NCI-H1436 treated with DMSO at 0.1 percent for 48 hours (cell line): ENCODE results near the gene UBL4B.

ENCODE experiments used
- DNase-seq: peaks from one replicate; lab custom pipeline; 2025; lab: John Stamatoyannopoulos, UW

UBL4B gene

DNA sequence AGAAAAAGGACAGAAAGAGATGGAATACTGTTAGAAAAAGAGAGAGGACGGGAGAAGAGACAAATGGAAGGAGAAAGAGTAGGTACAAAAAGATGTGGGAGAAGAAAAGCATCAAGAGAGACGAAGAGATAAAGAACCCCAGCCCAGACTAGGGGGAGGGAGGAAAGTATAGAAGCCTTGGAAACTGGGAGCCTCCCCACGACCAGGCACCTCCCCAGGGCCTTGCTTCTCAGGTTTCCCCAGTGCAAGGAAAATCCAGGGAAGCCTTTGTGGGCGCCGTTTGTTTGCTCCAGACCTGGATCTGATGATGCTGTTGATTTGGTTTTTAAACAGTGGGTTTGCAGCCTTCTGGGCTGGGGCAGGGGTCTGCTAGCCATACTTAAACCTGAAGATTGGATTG is 26.6 kb upstream of the UBL4B start:
- no peak for DNase-seq

DNA sequence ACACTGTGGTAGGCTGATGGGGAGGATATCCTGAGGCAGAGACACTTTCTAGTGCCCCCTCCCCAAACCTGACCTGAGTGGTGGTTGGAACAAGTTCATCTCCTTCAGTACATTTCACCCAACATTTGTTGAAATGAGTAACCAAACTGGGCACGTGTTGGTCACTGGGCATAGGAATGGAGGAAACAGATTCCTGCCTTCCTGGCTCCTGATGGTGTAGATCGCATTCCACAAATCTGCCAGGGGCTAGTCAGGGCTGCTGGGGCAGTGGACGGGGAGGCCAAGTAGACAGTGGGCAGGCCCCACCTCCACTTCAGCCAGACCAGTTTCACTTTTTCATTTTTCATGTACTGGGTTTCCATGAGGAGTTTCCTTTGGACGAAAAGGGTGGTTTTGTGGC is 25.3 kb upstream of the UBL4B start:
- no peak for DNase-seq

DNA sequence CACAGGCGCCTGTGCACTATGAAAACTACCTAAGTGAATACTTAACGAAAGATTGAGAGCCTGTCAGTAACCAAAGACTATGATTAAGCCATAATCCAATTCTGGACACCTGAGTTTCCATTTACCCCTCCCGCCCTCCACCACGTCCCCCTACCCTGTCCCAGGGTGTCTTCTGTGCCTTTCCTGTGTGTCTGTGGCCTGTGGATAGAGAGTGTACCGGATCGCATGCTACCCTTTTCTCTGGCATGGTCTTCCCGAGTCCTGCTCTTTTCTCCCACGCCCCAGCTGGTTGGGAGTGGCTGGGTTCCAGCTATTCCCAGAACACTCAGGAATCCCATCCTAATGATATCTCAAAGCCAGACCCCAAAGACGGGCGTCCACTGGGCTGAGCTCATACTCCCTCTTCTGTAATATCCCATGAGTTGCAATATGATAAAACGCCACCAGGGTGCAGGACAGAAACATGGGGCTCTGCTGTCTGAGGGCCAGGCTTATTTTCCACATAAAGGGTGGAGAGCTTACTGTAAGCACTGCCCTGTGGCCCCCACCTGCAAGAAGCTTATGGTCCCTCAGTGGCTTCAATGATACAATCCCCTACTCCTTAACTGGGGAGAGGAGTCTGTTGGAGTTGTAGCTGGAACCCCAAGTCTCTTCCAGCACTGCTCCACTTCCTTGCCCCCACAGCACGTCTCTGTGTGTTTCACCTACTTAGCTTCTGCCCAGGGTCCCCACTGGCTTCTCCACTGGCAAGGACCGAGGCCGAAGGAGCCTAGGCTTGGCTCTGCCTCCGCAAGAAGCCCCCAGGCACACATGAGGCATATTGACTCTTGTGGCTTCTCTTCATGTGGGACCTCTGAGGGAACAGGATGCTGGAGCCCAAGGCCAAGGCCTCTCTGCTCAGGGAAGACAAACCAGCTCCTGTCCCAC is 24.2 kb upstream of the UBL4B start:
- no peak for DNase-seq

DNA sequence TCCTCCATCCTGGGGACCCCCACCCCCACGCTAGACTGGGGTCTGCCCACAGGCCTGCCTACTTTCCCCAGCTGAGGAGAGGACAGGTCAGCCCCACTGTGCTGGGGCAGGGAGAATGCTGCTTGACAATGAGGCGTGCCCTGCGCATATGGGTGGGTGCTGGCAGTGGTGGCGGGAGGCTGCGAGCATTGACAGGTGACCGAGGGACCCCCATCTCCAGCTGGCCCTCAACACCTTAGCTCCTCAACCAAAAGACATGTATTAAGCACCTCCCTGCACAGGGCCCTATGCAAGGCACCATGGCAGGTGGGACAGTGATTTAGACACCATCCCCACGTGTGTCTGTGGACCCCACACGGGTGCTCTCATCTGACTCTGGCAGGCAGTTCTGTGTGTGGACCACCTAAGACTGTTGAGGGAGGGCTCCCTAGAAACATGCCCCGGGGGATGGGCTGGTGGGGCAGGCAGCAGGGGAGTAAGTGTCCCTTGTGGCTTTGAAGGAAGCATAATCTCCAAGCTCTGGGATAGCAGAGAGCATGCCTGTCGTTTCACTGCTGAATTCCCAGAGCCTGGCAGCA is 23.4 kb upstream of the UBL4B start:
- no peak for DNase-seq

DNA sequence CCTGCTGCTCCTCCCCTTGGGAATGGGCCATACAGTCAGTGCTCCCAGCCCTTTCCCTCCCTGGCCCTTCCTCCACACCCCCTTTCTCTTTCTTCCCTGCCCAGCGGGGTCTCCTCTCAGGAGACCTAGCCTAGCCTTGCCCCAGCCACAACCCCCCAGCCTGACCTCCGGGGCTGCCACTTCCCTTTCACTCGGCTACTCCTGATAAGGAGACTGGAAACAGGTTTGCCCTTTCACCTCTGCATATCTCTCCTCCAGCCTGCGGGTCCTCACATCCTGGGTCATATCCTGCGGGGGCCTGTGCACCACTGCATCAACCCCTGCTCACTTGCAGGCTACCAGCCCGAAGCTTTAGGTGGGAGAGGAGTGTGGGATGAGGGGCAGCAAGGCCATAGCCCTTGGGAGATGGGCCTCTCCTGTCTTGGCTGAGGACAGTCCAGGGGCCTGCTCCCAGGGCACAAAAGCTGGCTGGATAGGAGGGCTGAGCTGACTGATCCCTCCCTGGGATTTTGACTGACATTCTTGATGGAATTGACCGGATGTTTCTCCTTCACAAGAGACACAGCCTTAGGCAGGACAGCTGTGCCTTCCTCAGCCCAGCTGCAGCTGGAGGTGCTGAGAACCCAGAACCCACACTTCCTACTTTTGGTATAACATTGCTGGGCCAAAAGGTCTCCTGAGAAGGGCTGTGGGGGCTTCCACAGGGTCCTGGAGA is 22.5 kb upstream of the UBL4B start:
- DNase-seq: no peak

DNA sequence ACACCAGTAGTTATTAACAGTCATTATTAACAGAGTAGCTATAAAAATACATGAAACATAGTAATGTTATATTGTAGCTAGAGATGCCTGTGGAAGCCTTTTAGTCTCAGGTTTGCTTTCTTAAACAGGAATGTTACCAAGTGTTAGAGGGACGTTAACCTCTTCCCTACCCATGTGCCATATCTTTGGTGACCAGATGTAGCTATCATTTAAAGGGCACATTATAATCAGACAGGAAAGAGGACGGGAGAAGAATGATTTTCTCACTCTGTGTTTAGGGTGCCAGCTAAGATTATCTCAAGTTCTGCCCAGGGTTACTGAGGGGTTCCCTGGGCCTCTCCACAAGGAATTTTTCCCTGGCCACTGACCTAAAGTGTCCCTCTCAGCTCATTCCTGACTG is 20.9 kb upstream of the UBL4B start:
- DNase-seq: no peak

DNA sequence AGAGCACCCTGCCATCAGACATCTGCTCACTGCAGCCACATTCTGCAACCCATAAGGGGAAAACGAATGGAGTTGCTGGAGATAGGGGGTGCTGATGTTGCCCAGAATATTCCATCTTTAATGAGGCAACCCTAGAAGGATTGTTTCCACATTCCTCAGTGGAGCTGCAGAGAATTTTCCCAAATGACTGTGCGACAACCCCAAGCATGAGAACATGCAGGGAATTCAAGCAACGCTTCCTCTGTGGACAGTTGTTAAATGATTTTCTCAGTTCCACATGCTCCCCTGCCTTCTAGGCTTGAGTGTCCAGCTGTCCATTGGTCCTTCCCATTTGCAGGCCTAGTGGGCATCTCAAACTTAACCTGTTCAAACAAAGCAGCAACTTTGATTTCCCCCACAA is 20.5 kb upstream of the UBL4B start:
- no peak for DNase-seq

DNA sequence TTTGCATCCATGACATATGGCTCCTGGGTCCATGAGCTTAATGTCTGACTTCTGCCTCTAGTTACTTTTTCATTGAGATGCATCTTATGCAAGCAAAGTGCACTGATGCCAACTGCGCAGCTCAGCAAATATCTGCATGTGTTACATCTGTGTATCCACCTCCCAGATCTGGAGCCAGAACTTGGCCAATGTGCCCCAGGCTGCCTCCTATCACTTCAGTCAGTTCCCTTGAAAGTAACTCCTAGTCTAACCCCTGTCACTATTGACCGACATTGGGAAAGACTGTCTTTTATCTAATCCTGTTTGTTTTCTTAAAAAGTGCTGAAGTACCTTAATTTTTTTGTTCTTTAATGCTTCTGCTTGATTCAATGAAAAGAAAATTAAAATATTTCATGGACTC is 19.3 kb upstream of the UBL4B start:
- DNase-seq: no peak

DNA sequence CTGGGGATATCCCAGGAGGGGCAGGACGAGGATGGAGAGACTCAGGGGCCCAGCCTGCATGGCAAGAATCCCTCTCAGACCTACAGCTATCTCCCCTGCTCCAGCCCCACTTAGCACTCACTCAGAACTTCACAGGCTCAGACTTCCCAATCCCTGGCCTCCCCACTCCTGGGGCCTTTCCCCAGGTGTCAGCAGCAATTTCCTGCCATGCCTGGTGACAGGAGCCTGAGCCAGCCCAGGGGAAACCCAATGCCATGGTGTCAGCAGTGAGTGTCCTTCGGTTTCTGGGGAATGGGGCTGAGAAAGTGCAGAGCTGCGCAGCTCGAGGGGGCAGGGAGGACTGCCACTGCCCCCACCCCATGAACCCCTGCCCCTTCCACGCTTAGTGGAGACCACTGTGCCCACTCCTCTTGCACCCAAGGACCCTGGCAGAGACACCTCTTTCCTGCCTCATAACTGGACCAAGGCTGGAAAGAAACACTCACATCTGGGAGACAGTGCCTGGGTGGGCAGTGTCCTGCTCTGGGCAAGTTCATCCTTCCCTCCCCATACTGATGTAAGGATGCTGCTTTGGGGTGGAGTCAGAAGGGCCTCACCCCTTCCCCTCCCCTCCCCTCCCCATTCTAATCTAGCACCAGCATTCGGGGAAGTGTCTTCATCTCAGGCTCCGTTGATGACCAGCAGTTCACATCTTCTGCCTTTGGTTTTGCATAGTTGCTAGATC is 17.1 kb upstream of the UBL4B start:
- no peak for DNase-seq

DNA sequence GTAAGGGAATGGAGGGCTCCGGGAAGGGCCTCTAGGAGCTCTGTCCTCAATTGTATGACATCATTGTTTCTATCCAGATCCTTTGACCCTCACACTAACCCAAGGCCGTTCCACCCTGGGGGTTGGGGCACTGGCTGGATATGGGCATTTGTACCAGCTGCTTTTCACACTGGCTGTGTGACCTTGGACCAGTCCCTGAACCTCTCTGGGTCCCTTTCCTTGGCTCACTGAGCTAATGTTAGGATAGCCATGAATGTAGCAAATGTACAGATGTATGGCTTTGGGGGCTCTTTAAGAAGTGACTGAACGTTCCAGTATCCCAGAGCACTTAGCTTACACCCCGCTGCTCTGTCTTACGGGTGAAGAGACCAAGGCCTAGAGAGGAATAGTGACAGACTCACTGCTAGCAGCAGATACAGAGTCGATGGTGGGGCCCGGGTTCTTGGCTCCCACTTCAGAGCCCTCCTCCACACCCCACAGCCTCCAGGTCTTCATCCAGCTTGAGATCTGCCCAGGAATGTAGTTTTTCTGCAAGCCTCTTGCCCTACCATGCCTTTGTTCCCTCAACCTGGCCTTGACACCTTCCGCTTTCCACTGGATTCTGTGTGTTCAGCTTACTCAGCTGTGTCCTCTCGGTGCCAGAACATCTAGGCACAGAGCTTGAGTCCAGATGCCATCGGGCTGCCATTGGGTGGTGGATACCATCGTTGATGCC is 14.6 kb upstream of the UBL4B start:
- no peak for DNase-seq

DNA sequence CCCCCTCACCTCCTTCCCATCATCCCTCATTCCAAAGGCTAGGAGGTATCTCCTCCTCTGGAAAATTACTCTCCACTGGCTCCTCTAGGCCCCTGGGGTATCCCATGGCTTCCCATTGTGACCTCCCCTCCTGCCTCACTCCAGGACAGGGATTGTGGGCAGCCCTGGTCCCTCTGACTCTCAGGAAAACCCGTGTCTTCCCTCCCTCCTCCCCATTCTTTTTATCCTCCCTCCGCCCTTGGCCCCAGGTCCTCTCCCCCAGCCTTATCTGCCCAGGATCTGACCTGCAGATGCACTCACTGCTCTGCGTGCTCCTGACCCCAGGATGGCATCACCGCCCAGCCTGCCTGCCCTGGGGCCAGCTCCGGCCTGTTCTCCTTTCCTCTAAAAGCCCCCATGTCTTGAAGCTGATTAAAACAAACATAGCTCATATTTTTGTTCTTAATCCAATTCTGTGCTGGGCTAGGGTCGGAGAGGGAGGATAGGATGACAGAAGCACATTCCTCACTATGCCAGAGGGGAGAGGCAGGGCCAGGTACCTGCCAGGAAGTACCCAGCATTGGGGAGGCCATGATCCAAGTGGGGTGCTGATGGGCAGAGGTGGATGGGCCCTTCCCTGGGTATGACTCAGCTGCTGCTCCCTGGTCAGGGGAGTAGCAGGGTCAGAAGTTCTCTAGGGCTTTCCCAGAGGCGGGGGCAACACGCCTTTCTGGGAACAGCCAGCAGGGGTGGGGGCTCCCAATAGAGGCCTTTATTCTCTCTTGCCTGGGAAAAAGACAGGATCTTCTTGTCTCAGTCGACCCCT is 13.8 kb upstream of the UBL4B start:
- no peak for DNase-seq

DNA sequence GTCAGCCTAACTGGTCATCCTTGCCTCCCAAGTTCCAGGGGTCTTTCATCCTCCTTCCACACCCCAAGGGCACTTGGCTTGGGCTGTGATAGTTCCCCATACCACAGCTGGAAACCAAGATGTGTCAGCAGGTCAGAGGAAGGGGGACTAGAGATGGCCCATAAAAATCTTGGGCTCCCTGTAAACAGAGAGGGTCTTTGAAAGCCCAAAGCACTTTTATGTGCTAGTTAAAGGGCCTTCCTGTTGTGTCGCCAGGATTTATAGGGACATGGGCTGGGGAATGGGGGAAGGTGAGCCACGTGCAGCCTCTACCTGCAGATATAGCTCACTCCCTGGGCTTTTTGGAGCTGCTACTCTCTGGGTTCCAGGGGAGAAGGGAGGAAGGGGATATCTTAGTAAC is 11.9 kb upstream of the UBL4B start:
- no peak for DNase-seq

DNA sequence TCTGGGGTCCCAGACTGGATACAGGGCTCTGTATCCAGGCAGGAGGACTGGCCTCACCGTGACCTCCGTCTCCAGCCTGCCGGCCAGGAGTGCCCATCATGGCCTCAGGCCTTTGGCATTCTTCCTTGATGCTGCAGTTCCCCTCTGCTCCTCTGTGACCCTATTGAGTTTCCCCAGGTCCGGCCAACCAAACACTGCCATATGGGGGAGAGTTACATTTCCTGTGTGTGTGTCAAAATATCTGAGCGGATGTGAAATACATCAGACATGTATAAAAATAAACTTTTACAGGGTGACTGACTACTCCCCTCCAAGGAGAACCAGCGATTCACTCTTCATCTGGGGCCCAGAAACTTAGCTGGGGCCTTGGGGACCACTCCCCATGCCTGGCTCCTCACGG is 10.2 kb upstream of the UBL4B start:
- no peak for DNase-seq

DNA sequence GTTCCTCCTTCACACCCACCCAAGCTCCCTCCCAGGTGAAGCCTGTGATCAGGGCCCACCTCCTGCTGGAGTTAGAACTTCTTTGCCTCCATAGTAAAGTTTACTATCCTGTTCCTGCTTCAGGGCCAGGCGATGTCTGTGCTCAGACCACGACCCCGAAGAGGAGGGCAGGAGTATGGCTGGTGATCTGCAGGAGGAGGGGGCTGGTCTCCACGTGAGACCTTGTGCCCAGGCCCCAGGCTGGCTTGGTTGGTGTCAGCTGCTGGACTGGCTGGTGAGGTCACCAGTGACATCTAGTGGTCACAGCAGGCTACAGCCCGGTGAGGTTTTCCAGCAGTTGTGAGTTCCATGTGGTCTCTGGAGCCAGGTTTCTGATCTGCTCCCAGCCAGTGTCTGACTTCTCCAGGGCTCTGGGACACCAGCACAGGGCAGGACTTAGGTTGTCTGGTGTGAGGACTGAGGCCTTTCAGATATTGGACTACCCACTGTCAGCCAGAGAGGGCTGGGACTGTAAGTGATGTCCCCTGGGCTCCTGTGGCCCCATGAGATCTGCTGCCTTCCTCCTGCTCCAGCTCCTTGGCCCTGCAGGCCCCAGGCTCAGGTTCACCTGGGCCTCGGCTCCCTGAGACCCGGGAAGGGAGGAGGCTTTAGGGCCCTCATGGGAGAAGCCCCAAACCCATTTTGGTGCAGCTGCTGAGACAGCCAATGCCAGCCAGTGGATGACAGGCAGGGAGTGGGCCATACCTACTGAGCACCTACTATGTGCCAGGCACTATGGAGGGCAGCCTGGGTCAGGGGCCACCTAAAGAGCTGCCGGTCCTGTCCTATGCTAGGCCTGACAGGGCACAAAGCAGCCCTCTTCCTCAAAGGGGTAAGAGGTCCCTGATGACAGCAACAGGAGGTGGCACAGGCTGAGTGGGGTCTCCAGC is 6.0 kb upstream of the UBL4B start:
- no peak for DNase-seq

DNA sequence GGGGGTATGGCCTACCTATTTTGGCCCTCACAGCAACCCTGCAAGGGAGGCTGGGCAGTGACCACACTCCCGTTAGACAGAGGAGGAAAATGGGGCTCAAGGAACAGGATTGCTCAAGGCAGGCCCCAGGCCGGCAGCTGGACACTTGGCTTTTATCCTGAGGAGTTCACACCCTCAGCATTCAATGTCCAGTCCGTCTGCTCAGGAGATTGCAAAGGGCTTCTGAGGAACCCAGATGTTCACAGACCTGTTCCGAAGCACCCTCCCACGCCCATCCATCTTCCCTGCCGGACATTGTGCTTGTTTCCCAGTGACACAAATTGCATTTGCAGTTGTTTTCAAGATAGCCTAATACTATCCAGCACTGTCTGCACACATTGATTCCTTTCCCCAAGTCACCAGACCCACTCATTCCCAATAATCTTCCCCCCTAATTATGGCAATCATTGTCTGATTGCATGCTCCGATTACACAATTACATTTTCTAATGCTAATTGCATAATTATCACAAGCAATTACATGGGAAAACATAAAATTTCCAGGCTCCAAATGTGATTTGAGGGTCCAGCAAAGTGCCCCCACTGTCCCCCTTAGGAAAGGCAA is 4.3 kb upstream of the UBL4B start:
- no peak for DNase-seq

DNA sequence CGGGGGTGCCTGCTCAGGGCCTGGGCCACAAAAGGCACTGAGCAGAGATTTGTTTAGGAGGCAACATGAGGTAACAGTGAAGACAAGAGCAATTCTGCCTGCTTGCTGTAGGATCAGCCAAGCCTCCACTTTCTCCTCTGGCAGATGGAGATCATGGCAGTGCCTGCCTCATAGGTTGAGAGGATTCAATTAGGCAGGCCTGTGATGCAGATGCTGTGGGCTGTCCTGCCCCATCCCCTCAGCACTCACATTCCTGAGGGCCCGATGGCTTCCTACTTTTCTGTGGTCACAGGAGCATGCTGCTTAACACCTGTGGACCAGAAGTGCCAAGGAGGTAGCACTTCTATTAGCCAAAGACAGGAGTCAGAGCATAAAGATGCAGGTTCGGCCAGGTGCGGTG is 1.2 kb upstream of the UBL4B start:
- DNase-seq: no peak

DNA sequence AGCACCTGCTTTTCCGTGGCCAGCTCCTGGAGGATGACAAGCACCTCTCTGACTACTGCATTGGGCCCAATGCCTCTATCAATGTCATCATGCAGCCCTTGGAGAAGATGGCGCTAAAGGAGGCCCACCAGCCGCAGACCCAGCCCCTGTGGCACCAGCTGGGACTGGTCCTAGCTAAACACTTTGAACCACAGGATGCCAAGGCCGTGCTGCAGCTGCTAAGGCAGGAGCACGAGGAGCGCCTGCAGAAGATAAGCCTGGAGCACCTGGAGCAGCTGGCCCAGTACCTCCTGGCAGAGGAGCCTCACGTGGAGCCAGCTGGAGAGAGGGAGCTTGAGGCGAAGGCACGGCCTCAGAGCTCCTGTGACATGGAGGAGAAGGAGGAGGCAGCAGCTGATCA is 413 bp downstream of the UBL4B start:
- DNase-seq: no peak

DNA sequence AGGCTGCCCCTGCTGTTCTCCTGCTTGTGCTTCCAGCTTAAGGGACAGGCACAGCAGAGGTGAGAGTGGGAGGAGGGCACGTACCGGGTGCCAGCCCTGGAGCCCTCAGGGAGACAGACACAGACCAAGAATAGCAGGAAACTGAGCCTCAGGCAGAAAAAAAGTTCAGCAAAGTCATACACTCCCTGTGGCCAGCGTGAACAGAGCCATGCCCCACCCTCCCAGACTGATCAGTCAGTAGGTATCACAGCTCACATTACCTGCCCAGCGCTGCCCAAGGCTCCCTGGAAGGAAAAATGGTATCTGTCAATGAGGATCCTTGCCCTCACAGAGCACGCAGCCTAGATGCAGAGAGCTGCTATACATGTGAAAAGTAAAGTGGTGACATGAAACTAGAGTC is 1.3 kb downstream of the UBL4B start:
- DNase-seq: no peak

DNA sequence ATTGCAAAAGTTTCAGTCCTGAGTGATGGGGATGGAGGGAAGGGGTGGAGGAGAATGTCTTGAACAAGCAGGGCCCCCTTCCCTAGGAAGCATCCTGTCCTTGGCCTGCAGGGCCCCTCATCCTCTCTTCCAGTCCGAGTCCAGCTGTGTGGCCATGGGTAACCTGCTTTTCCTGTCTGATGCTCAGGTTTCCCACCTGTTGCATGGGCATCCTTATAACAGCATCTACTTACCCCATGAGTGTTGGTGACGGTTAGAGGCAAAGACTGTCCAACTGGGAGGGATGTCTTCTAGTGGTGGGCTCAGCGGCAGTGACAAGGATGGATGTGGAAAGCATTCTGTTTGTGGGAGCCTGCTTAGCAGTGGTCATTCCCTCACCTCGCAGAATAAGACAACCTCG is 1.9 kb downstream of the UBL4B start:
- DNase-seq: no peak
